Testis (tissue), 2 donors: ENCODE measurements around the gene PARL.

Source experiments
- CTCF ChIP-seq, 3 experiments: fragments of 450-650 bp in 2 of 3; fragments of 200-600 bp in 1 of 3; sonication (generic) in 1 of 3; IDR thresholded peaks; one replicate each; pipeline ENCODE4 v1.5.1; 2016 to 2019; ENCODE audit warnings: antibody characterized with exemption in 3 of 3, mild to moderate bottlenecking in 2 of 3, moderate library complexity in 1 of 3
- POLR2A ChIP-seq: fragments of 450-650 bp; IDR thresholded peaks from one replicate; pipeline ENCODE4 v1.6.1; 2017; ENCODE audit warnings: antibody characterized with exemption, mild to moderate bottlenecking, moderate library complexity

- no peak for TF ChIP-seq POLR2A
- TF ChIP-seq CTCF (IDR thresholded peaks at IDR 0.05): no peak
Observed at GRCh38 chr3:183790700-183791099, 94.0 kb downstream of the PARL start.
